GM18526 (cell line): ENCODE measurements around the gene SSBP4.

Experiments
- POLR2A ChIP-seq: IDR thresholded peaks from 3 replicates; pipeline ENCODE4 v1.6.1; 2011; ENCODE audit not compliant: insufficient read length; ENCODE audit errors: extremely low read depth

Gene SSBP4

GRCh38 chr19:18415178-18415867, 3.9 kb upstream of the SSBP4 start:
- no peak for TF ChIP-seq POLR2A

GRCh38 chr19:18416778-18417249, 2.4 kb upstream of the SSBP4 start:
- no peak for TF ChIP-seq POLR2A

GRCh38 chr19:18417250-18418028, 1.8 kb upstream of the SSBP4 start:
- TF ChIP-seq POLR2A: peak; percentile 30

- TF ChIP-seq POLR2A: no peak
These were observed 1.1 kb upstream of the SSBP4 start for GRCh38 chr19:18418029-18418482.

GRCh38 chr19:18418483-18419194, 559 bp upstream of the SSBP4 start:
- no peak for TF ChIP-seq POLR2A

- TF ChIP-seq POLR2A: no peak
These were observed 682 bp downstream of the SSBP4 start for GRCh38 chr19:18419699-18420460.

- TF ChIP-seq POLR2A: no peak
These were observed 1.7 kb downstream of the SSBP4 start for GRCh38 chr19:18420930-18421329.

- TF ChIP-seq POLR2A: no peak
These were observed 2.3 kb downstream of the SSBP4 start for GRCh38 chr19:18421371-18421959.

GRCh38 chr19:18422530-18423191, 3.5 kb downstream of the SSBP4 start:
- no peak for TF ChIP-seq POLR2A

- no peak for TF ChIP-seq POLR2A
These were observed 4.2 kb downstream of the SSBP4 start for GRCh38 chr19:18423258-18424020.

- no peak for TF ChIP-seq POLR2A
These were observed 5.1 kb downstream of the SSBP4 start for GRCh38 chr19:18424122-18424889.

- no peak for TF ChIP-seq POLR2A
These were observed 5.8 kb downstream of the SSBP4 start for GRCh38 chr19:18424890-18425514.
